ENCODE measurements around the gene HOXA1.

The HOXA1 gene

GRCh38 chr7:27098578-27099451 lies 3.0 kb upstream of the HOXA1 start (continued):
- TF ChIP-seq PRDM6 (tag by site-specific recombination; IDR thresholded peaks at IDR 0.05) (peak; percentile 89), ZNF600 (tag by site-specific recombination; IDR thresholded peaks at IDR 0.05) (peak; percentile 87), ZNF2 (tag by site-specific recombination; IDR thresholded peaks at IDR 0.05) (no peak; the same call in 1 of the 2 replicates), ZNF24 (tag by site-specific recombination; IDR thresholded peaks at IDR 0.05) (peak; percentile 52; the same call in 1 of the 2 replicates), KLF1 (tag by site-specific recombination; IDR thresholded peaks at IDR 0.05) (peak; percentile 45), ZNF274 (IDR thresholded peaks at IDR 0.05; ENCODE audit: low read length) (no peak), ZNF274 (tag by site-specific recombination; IDR thresholded peaks at IDR 0.05; ENCODE audit: borderline replicate concordance) (no peak), ZNF677 (tag by site-specific recombination; IDR thresholded peaks at IDR 0.05) (no peak), ZNF404 (tag by site-specific recombination; IDR thresholded peaks at IDR 0.05) (no peak), TRIM28 (IDR thresholded peaks at IDR 0.05; ENCODE audit: borderline replicate concordance, low read length) (no peak), ZBTB49 (tag by site-specific recombination; IDR thresholded peaks at IDR 0.05; ENCODE audit: low read depth) (no peak), ELK4 (IDR thresholded peaks at IDR 0.05; ENCODE audit: borderline replicate concordance, low read depth, low read length) (no peak), ZNF664 (tag by site-specific recombination; IDR thresholded peaks at IDR 0.05) (peak; percentile 51; the same call in 1 of the 2 replicates), ZNF214 (tag by site-specific recombination; IDR thresholded peaks at IDR 0.05; ENCODE audit: borderline replicate concordance) (no peak), KLF9 (tag by site-specific recombination; IDR thresholded peaks at IDR 0.05; ENCODE audit: low read depth) (no peak; the same call in 1 of the 2 replicates), ZNF629 (tag by site-specific recombination; IDR thresholded peaks at IDR 0.05) (peak; percentile 92), ZNF558 (tag by site-specific recombination; IDR thresholded peaks at IDR 0.05) (0 out of 2 replicates have a peak, but pooled peaks have one; percentile 29), ZNF292 (tag by site-specific recombination; IDR thresholded peaks at IDR 0.05; ENCODE audit: borderline replicate concordance, low read depth) (no peak), ZNF707 (tag by site-specific recombination; IDR thresholded peaks at IDR 0.05) (no peak), ZNF837 (tag by site-specific recombination; IDR thresholded peaks at IDR 0.05) (no peak), ZNF426 (tag by site-specific recombination; IDR thresholded peaks at IDR 0.05) (no peak), ZNF155 (tag by site-specific recombination; IDR thresholded peaks at IDR 0.05) (no peak), PRDM1 (tag by site-specific recombination; IDR thresholded peaks at IDR 0.05) (no peak; the same call in 1 of the 2 replicates), ZNF121 (tag by site-specific recombination; IDR thresholded peaks at IDR 0.05) (no peak), ZNF391 (tag by site-specific recombination; IDR thresholded peaks at IDR 0.05; ENCODE audit: borderline replicate concordance, low read depth) (no peak), HOXA7 (CRISPR knock-in tag; IDR thresholded peaks at IDR 0.05; ENCODE audit: borderline replicate concordance) (no peak), IKZF3 (tag by site-specific recombination; IDR thresholded peaks at IDR 0.05) (peak; percentile 84), YY1 (tag by site-specific recombination; IDR thresholded peaks at IDR 0.05) (peak; percentile 48), ZFP69B (tag by site-specific recombination; IDR thresholded peaks at IDR 0.05) (0 out of 2 replicates have a peak, but pooled peaks have one; percentile 18), ZFP3 (tag by site-specific recombination; IDR thresholded peaks at IDR 0.05; ENCODE audit: low read depth) (no peak), ZNF433 (tag by site-specific recombination; IDR thresholded peaks at IDR 0.05; ENCODE audit: low read depth) (no peak)
- TF ChIP-seq, protein P1, sequence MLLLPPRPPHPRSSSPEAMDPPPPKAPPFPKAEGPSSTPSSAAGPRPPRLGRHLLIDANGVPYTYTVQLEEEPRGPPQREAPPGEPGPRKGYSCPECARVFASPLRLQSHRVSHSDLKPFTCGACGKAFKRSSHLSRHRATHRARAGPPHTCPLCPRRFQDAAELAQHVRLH (tag by site-specific recombination; IDR thresholded peaks at IDR 0.05) = no peak
- TF ChIP-seq, protein P2, sequence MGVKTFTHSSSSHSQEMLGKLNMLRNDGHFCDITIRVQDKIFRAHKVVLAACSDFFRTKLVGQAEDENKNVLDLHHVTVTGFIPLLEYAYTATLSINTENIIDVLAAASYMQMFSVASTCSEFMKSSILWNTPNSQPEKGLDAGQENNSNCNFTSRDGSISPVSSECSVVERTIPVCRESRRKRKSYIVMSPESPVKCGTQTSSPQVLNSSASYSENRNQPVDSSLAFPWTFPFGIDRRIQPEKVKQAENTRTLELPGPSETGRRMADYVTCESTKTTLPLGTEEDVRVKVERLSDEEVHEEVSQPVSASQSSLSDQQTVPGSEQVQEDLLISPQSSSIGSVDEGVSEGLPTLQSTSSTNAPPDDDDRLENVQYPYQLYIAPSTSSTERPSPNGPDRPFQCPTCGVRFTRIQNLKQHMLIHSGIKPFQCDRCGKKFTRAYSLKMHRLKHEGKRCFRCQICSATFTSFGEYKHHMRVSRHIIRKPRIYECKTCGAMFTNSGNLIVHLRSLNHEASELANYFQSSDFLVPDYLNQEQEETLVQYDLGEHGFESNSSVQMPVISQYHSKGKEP (tag by site-specific recombination; IDR thresholded peaks at IDR 0.05) = peak; percentile 91

All from HEK293 (cell line).